Measurements from ENCODE around the gene EIF4B.
"Not testable (repeated sequence)": the region's sequence is repeated elsewhere in the genome, so short reads cannot be mapped to it uniquely, and the experiment has no call there.

Gene EIF4B

DNA sequence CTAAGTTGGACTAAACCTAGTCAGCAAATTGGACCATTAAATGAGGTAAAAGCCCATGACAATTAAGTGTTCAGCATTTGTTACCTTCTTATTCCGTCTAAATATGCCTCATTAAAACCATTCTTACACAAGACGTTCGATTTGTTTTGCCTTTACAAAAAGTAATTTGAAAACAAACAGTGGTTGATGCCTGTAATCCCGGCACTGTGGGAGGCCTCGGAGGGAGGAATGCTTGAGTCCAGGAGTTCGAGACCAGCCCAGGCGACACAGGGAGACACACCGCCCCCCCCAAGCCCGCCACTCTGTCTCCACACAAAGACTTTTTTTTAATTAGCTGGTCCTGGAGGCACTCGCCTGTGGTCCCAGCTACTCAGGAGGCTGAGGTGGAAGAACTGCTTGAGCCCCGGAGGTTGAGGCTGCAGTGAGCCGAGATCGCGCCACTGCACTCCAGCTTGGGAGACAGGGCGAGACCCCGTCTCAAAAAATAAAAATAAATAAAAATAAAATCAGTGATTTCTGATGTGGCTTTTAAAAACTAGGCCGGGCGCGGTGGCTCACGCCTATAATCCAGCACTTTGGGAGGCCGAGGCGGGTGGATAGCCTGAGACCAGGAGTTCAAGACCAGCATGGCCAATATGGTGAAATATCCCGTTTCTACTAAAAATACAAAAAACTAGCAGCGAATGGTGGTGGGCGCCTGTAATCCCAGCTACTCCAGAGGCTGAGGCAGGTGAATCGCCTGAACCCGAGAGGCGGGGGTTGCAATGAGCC, 856 bp upstream of the EIF4B start:
- Histone ChIP-seq H3K27me3 (peaks cover 12% of the 10 kb centered on the region), H3K9me3 (no peaks in the 10 kb centered on the region), H3K36me3 (no peaks in the 10 kb centered on the region), H3K4me1 (ENCODE audit: control insufficient read depth in 1 of 2, insufficient read depth in 1 of 2, low read depth in 1 of 2, low read length in 1 of 2) (peaks cover 17 to 20% of the 10 kb centered on the region in 2 experiments), H3K27ac (peak overlapping the region; percentile 96), H3K4me3 (ENCODE audit: low read depth in 1 of 2, low read length in 1 of 2) (peak overlapping the region; percentile 99 to 100)
- TF ChIP-seq, protein P1, sequence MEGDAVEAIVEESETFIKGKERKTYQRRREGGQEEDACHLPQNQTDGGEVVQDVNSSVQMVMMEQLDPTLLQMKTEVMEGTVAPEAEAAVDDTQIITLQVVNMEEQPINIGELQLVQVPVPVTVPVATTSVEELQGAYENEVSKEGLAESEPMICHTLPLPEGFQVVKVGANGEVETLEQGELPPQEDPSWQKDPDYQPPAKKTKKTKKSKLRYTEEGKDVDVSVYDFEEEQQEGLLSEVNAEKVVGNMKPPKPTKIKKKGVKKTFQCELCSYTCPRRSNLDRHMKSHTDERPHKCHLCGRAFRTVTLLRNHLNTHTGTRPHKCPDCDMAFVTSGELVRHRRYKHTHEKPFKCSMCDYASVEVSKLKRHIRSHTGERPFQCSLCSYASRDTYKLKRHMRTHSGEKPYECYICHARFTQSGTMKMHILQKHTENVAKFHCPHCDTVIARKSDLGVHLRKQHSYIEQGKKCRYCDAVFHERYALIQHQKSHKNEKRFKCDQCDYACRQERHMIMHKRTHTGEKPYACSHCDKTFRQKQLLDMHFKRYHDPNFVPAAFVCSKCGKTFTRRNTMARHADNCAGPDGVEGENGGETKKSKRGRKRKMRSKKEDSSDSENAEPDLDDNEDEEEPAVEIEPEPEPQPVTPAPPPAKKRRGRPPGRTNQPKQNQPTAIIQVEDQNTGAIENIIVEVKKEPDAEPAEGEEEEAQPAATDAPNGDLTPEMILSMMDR (IDR thresholded peaks at IDR 0.05): no peak

DNA sequence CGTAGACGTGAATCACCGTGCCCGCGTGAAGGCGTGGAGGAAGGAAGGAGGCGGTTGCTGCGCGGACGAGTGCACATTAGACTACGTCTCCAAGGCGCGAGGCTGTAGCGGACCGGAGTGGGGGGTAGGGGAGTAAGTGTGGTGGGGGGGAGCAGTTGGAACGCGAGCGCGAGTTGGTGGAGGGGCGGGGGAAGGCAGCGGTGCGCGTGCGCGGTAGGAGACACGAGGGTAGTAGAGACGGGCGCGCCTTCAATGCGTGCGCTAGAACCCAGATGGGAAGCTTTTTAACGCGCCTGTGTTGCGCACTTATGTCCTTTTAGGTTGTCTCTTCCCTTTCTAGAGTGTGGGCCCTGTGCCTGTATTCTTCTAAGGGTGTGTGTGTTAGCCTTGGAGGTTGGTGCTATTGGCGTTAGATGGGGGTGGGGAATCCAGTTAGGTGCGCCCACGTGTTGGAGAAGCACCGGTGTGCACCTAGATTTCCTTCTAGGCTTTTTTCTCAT, 604 bp downstream of the EIF4B start:
- Histone ChIP-seq H3K36me3 (no peaks in the 10 kb centered on the region), H3K9me3 (no peaks in the 10 kb centered on the region), H3K27ac (peak overlapping the region; percentile 96), H3K4me1 (ENCODE audit: control insufficient read depth in 1 of 2, insufficient read depth in 1 of 2, low read depth in 1 of 2, low read length in 1 of 2) (peaks cover 17 to 20% of the 10 kb centered on the region in 2 experiments), H3K4me3 (ENCODE audit: low read depth in 1 of 2, low read length in 1 of 2) (peak overlapping the region; percentile 99 to 100), H3K27me3 (peaks cover 3% of the 10 kb centered on the region)
- TF ChIP-seq, protein P1 (IDR thresholded peaks at IDR 0.05): no peak

DNA sequence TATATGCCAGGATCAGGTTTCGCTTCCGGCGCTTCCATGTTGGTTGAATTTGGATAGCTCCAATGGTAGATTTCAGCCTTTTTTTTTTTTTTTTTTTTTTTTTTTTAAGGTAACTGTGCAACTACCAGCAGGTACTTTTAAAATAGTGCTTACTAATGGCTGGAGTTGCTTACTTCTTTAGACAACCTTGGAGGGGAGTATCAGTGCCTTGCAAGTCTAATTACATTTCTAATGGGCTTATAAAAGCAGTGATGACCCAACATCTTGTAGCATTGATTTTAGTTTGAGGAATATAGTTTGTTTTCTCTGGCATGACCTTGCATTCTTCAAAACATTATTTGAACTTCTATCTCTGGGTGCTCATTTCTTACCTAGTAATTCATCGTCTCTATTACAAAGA, 1.1 kb downstream of the EIF4B start:
- Histone ChIP-seq H3K27me3 (no peaks in the 10 kb centered on the region), H3K4me3 (ENCODE audit: low read depth in 1 of 2, low read length in 1 of 2) (peak overlapping the region; percentile 99 to 100), H3K27ac (no peak overlapping the region), H3K9me3 (no peaks in the 10 kb centered on the region), H3K36me3 (no peaks in the 10 kb centered on the region), H3K4me1 (ENCODE audit: control insufficient read depth in 1 of 2, insufficient read depth in 1 of 2, low read depth in 1 of 2, low read length in 1 of 2) (peaks cover 17 to 20% of the 10 kb centered on the region in 2 experiments)
- TF ChIP-seq, protein P1 (IDR thresholded peaks at IDR 0.05): no peak

DNA sequence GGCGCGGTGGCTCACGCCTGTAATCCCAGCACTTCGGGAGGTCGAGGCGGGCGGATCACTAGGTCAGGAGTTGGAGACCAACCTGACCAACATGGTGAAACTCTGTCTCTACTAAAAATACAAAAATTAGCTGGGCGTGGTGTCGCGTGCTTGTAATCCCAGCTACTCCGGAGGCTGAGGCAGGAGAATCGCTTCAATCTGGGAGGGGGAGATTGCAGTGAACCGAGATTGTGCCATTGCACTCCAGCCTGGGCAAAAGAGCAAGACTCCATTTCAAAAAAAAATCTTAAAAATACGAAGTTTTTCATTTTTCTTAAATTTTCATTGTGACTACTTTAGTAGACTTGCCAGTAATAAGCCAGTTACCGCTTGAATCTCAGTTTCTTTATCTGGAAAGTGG, 2.5 kb downstream of the EIF4B start:
- not testable (repeated sequence) for H3K27ac ChIP-seq; H3K27me3 ChIP-seq; H3K36me3 ChIP-seq; H3K9me3 ChIP-seq; H3K4me3 ChIP-seq (ENCODE audit: low read depth in 1 of 2, low read length in 1 of 2)
- H3K4me1 ChIP-seq (ENCODE audit: control insufficient read depth in 1 of 2, insufficient read depth in 1 of 2, low read depth in 1 of 2, low read length in 1 of 2): peaks cover 17 to 20% of the 10 kb centered on the region in 2 experiments

DNA sequence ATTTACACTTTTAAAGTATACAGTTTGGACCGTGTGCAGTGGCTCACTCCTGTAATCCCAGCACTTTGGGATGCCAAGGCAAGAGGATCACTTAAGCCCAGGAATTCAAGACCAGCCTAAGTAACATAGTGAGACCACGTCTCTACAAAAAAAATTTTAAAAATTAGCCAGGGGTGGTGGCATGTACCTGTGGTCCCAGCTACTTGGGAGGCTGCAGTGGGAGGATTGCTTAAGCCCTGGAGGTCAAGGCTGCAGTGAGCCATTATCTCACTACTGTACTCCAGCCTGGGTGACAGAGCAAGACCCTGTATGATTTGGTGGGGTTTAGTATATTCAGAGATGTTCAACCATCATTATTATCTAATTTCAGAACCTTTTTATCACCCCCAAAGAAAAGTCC, 4.7 kb downstream of the EIF4B start:
- H3K27ac ChIP-seq: no peak overlapping the region
- no peaks in the 10 kb centered on the region for H3K27me3 ChIP-seq
- no peak overlapping the region for H3K4me3 ChIP-seq (ENCODE audit: low read depth in 1 of 2, low read length in 1 of 2)
- H3K9me3 ChIP-seq: no peaks in the 10 kb centered on the region
- peaks cover 10 to 14% of the 10 kb centered on the region in 2 experiments for H3K4me1 ChIP-seq (ENCODE audit: control insufficient read depth in 1 of 2, insufficient read depth in 1 of 2, low read depth in 1 of 2, low read length in 1 of 2)
- no peaks in the 10 kb centered on the region for H3K36me3 ChIP-seq
- TF ChIP-seq, protein P1 (IDR thresholded peaks at IDR 0.05): no peak

DNA sequence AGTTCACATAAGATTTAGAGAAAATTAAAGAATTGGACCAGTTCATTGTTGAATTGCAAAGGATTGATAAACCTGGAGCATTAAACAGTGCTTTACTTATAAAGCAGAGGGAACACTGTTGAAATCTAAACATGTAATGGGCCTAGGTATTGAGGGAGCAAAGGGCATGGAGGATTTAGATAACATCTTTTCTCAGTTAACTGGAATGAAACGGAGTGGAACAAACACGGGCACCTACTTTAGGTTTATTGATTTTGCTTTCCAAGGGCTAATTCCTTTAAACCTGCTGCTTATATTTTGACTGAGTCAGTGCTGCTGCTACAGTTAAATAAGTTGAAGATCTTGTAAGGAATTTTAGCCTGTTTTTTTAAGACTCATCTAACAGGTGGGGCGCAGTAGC, 5.6 kb downstream of the EIF4B start:
- Histone ChIP-seq H3K27ac (no peak overlapping the region), H3K4me1 (ENCODE audit: control insufficient read depth in 1 of 2, insufficient read depth in 1 of 2, low read depth in 1 of 2, low read length in 1 of 2) (peaks cover 7 to 9% of the 10 kb centered on the region in 2 experiments), H3K27me3 (no peaks in the 10 kb centered on the region), H3K9me3 (no peaks in the 10 kb centered on the region), H3K4me3 (ENCODE audit: low read depth in 1 of 2, low read length in 1 of 2) (no peak overlapping the region), H3K36me3 (peaks cover 5% of the 10 kb centered on the region)
- TF ChIP-seq, protein P1 (IDR thresholded peaks at IDR 0.05): no peak
